Suppressor macrophage (primary cell): ENCODE measurements around the gene FGF19.
"Not testable (repeated sequence)": the region's sequence is repeated elsewhere in the genome, so short reads cannot be mapped to it uniquely, and the experiment has no call there.

Experiments
- DNase-seq, 4 experiments: peaks; one replicate each; pipeline ENCODE4 v3.0.0-alpha.2; 2020 to 2022

FGF19 gene

DNA sequence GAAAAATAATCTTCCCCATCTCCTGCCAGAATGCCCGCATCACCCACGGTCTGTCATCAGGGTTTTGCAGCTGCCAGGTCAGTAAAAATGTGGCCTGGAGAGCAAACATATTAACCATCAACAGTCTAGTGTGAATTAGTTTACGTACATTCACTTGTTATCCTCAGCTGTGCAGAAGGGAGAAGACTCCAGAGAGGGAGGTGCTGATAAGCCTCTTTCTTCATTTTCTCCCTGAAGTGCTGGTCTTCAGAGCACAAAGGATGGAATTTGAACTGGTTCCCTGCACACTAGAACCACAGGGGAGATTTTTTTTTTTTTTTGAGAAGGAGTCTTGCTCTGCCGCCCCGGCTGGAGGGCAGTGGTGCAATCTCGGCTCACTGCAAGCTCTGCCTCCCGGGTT lies 8.2 kb downstream of the FGF19 start:
- no peak for DNase-seq

DNA sequence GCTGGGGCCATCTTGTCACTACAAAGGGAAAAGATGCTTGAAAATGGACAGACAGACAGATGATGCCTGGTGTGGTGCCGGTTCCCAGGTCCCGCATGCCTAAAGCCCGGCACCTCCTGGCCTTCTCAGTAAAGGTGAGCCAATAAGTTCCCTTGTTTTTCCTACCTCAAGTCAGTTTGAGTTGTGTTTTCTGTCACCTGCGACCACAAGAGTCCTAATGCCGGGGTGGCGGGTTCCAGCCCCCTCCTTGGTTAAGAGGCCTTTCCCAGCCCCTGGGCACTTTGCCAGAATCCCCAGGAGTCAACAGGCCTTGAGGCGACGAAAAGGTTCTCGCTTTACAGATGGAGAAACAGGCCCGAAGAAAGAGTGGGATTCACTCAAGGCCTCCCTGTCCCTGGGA lies 9.0 kb downstream of the FGF19 start:
- no peak for DNase-seq

DNA sequence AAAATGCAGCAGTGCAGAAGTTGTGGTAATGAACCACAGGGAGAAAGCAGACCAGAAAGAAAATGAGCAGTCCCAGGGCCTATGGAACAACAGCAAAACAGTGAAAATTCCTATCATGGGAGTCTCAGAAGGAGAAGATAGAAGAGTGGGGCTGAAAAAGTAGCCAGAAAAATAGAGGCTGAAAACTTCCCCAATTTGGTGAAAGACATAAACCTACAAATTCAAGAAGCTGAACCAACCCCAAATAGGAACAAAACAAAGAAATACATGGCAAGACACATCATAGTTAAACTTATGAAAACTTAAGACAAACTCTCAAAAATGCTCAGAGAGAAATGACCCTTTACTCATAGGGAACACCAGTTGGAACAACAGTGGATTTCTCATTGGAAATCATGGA lies 11.4 kb downstream of the FGF19 start:
- no peak for DNase-seq

DNA sequence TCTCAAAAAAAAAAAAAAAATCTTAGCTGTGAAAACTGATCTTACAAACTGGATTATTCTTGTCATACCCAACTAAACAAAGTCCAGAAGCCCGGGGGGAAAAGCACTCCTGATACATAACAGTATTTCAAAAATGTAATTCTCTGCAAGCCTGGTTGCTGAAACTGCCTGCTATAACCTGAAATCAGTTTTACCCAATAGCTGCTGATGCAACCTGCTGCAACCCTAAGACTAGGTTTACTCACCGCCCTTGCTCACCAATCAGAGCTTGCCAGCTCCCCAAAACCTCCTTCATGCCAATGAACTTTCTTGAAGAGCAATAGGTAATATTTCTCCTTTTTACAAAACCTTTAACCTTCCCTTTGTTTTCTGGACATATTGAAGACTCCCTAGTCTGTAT lies 12.4 kb downstream of the FGF19 start:
- peak in 1 of 4 experiments; percentile 8 for DNase-seq

DNA sequence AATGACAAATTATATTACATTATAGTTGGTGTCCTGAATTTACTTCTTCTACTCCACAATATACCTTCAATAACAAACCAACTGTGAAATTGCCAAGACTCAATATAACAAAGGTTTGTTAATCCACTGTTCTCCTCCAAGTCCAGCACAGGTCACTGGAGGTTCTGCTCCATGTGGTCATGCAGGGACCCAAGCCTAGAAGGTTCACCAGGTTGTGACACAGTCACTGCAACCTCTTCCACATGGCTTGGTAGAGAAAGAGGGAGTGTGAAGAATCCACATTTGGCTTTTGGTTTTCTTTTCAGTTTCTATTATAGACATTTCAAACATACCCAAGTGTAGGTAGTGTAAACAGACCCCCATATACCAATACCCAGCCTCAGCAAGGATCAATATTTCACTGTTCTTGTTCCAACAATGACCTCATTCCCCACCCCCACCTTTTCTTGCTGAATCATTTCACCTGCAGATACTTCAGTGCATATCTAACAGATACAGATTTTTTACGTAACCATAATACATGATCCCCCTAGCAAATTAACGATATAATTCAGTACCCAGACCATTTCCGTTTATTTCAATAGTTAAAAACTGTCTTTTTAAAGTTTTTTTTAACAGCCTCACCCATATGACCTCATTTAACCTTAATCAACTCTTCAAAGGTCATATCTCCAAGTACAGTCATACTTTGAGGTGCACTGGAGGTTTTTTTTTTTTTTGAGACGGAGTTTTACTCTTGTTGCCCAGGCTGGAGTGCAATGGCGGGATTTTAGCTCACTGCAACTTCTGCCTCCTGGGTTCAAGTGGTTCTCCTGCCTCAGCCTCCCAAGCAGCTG lies 14.1 kb downstream of the FGF19 start:
- no peak for DNase-seq

DNA sequence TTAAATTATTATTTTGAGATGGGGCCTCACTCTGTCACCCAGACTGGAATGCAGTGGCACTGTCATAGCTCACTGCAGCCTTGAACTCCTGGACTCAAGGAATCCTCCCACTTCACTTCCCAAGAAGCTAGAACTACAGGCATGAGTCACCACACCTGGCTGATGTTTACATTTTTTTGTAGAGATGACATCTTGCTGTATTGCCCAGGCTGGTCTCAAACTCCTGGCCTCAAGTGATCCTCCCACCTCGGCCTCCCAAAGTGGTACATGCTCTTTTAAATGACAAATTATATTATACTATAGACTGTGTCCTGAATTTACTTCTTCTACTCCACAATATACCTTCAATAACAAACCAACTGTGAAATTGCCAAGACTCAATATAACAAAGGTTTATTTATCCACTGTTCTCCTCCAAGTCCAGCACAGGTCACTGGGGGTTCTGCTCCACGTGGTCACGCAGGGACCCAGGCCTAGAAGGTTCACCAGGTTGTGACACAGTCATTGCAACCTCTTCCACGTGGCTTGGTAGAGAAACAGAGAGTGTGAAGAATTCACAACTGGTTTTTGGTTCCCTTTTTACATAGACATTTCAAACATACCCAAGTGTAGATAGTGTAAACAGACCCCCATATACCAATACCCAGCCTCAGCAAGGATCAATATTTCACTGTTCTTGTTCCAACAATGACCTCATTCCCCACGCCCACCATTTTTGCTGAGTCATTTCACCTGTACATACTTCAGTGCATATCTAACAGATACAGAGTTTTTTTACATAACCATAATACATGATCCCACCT lies 15.7 kb downstream of the FGF19 start:
- not testable (repeated sequence) for DNase-seq

DNA sequence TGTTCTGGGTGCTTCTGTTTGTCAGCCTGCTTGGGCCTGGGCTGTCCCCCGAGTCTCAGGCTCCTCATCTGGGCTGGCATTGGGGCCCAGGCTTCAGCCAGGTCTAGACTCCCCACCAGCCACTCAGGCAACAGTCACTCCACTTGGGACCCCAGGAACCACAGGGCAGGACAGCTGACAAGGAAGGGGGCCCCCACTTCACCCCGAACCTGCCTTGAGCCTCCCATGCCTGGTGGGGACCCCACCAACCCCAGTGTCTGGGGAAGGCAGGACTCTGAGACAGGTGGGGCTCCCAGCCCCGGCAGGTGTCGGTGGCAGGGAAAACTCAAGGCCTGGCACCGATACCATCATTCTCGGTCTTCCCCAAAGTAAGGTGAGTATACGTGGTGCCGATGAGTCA lies 17.0 kb downstream of the FGF19 start:
- no peak for DNase-seq

DNA sequence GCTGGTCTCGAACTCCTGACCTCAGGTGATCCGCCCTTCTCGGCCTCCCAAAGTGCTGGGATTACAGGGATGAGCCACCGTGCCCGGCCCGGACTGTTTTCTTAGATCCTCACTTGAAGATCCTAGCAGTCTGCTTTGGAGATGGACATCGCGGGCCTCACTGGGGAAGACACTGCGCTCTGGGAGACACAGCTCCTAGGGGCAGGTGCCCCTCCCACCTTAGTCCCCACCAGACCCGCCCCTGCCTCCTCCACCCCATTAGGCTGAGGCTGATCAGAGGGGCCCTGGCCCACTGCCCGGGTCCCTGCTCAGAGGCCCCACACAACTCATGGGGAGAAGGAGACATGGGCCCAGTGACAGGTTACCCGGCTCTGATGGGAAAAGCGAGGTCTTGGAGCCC lies 17.4 kb downstream of the FGF19 start:
- no peak for DNase-seq

DNA sequence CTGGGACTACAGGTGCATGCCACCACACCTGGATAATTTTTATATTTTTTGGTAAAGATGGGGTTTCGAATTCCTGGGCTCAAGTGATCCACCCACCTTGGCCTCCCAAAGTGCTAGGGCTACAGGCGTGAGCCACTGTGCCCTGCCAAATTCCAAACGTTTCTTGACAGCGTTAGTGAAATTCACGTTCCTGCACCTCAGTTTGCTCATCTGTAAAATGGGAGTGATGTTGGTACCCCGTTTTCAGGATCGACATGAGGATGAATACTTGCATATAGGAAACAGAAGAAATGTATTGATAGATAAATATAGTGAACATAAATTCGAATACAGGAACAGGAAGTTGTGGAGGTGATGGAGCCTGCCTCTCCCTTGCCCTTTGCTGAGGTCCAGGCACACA lies 18.5 kb downstream of the FGF19 start:
- no peak for DNase-seq

DNA sequence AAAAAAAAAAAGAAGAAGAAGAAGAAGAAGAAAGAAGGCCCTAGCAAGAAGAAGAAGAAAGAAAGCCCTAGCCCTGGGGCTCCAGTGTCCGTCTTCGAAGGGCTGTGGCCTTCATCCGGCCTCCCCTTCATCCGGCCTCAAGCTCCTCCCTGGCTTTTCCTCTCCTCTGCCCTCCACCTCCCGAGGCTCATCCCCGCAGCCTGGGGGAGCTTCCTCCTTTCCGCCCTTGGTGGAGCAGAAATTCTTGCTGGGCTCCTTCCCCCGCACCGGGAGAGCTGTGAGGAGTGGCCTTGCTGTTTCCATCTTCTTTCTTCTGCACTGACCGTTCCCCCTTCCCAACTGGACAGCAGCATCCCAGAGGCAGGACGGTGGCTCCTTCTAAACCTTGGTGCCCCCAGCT lies 19.2 kb downstream of the FGF19 start:
- no peak for DNase-seq

DNA sequence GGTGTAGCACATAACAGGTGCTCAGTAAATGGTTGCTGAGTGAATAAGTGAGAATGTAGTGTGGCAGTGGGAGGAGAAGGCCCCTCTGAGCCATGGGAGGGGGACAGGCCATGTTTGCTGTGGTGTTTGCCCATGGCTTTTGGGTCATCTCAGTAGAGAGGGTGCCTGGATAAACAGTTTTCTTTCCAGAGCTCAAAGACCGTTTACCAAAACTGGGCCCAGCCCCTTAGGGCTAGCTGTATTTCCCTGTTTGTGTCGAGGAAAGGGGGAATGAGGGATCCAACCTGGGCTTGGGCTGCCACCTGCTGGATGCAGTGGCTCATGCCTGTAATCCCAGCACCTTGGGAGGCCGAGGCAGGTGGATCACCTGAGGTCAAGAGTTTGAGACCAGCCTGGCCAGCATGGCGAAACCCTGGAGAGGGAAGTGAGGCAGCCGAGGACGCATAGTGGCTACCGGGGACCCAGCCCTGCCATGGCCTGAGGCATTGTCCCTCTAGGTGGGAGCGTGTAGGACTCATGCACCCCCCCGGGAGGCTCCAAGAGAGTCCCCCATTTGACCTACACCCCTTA lies 20.0 kb downstream of the FGF19 start:
- no peak for DNase-seq

DNA sequence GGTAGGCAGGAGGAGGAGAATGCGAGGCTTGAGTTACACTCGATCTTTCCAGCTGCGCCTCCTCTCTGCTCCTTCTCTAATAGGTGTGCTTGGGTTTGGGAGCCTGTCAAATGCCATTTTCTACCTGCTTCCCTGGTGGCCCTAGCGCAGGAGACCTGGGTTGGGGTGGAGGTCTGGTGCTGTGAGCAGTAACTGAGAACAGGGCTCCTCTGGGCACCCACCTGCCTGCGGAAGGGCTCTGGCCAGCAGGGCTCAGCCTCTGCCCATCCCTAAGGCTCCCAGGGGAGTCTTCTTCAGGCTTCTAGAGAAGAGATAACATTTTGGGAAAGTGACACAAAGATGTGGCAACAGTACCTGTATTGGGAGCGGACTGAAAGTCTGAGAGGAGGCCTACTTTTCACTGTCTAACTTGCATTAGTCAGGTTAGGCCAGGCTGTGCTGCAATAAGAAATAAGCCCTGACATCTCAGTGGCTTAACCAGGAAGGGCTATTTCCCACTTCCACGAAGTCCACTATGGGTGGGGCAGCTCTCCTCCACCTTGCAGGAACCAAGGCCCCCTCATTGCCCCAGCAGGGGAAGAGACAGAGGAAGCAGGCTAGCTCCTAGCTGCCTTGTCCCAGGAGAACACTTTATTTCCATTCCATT lies 21.0 kb downstream of the FGF19 start:
- DNase-seq, result no peak

DNA sequence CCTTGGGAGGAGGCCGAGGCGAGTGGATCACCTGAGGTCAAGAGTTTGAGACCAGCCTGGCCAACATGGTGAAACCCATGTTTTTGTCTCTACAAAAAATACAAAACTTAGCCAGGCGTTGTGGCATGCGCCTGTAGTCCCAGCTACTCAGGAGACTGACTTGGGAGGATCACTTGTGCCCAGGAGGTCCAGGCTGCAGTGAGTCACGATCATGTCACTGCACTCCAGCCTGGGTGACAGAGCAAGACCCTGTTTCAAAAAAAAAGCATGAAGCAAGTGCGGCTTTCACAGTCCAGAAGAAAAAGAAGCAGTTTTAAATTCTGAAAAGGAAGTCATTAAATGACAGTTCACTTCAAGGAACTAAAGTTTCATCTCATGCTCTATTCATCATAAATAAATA lies 21.6 kb downstream of the FGF19 start:
- DNase-seq, result no peak

DNA sequence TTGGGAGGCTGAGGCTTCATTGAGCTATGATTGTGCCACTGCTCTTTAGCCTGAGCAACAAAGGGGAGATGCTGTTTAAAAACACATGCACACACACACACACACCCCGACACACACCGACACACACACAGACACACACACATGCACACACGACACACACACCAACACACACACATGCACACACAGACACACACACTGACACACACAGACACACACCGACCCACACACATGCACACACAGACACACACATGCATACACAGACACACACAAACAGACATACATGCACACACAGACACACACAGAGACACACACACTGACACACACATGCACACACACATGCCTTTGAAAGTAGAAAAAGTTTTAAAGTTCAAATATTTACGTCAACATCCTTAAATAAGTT lies 23.1 kb downstream of the FGF19 start:
- DNase-seq, result no peak

DNA sequence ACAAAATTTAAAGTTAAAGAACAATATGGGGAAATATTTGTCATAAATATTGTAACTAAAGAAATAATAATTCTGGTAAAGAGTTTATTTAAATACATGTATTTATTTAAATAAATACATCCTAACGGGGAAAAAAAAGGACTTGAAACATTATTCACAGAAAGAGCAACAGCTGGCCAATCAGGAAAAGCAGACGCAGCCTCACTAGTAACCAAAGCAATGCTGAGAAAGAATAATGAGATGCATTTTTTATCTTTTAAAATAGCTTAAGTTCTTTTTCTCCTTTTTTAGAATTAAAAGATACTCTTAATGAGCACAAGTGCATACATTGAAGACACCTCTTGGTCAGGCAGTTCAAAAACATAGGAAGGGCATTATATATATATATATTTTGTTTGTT lies 26.1 kb downstream of the FGF19 start:
- DNase-seq, result no peak

DNA sequence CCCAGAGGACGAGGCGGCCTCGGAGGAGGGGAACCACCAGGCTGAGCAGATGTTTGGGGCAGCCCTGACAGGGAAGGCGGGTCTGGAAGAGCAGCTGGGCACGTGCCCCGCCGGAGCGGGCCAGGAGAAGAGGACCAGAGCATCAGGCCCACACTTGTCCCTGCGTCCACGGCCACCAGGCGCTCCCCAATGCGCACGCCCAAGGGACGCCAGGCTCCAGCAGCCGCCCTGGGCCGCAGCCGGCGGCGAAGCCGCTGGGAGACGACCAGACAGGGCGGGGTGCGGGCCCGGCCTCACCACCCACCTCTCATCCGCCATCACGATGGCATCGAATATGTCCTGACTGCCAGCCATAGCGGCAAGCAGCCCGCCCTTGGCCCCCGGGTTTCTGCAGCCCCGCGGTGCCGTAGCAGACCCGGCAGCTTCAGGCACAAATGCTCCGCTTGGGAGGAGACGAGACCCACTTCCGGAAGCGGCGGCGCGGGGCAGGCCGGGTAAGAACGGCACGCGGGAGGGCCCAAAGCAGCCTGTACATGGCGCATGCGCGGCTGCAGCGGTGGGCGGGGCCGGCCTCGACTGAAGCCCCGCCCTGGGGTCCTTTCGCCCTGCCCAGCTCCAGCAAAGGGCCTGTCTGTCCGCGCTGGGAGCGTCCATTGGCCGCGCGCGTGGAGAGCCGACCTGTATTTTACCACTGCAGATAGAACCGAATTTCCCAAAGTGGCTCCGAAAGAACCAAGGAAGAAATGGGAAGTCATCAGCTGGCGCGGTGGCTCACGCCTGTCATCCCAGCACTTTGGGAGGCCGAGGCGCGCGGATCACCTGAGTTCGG lies 28.7 kb downstream of the FGF19 start, which contains the start of gene LTO1:
LTO1 (minus strand) TSS at position 468 of the 829 bp plus-strand sequence; CDS start at position 354, 114 bp downstream.
- DNase-seq, result peak; percentile 97 to 99 (median 98)

DNA sequence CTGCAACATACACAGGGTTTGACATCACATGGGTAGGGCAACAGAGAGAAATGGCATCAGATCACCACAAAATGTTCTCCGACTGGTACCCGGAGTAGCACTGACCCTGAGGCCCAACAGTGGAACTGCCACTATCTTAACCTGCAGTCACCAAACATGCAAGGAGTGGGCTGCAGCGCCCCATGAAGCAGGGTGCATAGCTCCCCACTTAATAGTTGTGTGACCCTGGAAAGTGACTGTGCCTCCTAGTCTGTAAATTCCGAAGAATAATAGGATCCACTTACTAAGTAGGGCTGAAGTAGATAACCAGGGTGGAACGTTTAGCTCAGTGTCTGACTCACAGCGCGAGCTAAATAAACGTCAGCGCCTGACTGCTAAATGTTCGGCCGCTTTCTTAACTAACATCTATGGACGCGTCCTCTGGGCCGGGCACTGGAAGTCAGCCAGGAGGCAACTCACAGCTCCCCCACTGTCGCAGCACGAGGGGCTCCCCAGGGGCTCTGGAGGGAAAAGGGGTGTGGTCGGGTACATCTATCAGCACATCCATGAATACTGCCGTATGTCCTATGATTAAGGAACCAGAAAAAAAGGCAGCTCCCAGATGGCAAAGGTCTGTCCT lies 29.4 kb downstream of the FGF19 start:
- peak; percentile 22 to 47 (median 36) for DNase-seq

DNA sequence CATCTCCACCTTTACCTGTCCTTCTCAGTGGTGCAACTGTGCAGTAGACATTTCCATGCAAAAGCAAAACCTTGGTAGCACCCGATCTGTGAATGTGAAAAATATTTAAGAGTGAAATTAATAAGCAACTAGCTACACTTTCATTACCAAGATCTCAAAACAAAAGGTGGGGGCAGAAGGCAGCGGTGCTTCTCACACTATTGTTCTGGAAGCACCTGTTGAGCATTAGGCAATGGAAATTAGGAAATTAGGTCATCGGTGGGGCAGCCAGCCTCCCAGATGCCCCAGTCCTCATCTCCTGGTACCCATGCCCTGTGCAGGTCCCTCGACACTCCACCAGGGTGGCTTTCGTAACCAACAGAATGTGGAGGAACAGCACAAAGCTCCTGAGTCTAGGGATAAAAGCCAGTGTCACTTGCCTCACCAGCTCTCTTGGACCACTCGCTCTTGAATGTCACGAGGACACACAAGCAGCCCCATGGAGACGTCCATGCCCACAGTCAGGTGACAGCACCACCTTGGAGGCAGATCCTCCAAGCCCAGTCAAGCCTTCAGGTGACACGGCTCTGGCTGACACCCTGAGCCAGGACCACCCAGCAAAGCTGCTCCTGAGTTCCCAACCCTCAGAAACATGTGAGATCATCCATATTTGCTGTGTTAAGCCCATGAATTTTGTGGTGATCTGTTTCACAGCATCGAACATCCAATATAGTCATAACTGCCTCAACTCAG lies 31.9 kb downstream of the FGF19 start:
- no peak for DNase-seq

DNA sequence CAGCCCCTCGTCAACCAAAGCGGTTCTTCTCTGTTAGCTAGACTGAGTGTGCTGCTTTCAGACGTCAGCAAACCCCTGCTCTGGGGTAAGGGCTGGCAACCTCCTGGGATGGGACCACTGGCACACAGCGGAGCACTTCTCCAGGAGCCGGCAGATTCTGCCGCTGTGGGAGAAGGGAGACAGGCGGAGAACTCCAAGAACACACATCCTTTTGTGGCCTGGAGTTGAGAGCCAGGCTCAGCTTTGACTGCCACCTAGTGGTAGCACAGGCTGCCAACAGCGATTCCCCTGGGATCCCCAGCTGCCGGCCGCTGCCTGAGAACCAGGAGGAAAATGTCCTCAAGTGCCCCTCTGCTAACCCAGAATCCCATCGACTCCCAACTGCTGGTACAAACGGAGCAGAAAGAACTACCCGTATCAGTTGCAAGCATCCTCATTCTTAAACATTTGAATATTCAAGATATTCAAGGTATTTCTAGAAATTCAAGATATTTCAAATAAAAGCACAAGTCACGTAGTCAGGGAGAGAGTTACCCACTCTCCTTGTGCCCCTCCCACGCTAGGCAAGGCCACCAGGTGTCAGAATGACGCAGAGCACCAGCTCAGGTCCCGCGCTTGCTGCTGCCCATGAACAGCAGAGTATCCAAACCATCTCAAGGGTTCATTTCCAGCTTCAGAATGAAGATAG lies 33.5 kb downstream of the FGF19 start:
- DNase-seq, result peak; percentile 76 to 87 (median 84)

DNA sequence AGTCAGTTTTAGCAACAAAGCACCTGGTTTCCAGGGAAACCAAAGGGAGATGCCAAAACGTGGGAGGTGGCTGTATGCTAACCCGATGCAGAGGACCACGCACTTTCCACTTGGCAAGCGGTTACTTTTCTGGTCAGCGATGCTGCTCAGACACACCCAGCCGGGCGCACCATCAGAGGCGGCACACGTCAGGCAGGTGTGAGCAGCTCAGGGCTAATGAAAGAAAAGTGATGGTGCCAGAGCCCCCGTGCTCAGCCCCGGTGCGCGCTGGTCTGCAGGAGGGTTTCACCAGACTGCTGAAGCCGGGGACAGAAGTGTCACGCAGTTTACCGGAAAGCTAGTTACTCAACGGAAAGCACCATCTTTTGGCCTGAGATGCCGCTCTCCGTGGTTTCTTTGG lies 34.3 kb downstream of the FGF19 start:
- no peak for DNase-seq
